ENCODE data around the gene SRP14.
A peak's percentile ranks its signal among the peaks of the same experiment; 100 is the strongest.

The SRP14 gene

DNA sequence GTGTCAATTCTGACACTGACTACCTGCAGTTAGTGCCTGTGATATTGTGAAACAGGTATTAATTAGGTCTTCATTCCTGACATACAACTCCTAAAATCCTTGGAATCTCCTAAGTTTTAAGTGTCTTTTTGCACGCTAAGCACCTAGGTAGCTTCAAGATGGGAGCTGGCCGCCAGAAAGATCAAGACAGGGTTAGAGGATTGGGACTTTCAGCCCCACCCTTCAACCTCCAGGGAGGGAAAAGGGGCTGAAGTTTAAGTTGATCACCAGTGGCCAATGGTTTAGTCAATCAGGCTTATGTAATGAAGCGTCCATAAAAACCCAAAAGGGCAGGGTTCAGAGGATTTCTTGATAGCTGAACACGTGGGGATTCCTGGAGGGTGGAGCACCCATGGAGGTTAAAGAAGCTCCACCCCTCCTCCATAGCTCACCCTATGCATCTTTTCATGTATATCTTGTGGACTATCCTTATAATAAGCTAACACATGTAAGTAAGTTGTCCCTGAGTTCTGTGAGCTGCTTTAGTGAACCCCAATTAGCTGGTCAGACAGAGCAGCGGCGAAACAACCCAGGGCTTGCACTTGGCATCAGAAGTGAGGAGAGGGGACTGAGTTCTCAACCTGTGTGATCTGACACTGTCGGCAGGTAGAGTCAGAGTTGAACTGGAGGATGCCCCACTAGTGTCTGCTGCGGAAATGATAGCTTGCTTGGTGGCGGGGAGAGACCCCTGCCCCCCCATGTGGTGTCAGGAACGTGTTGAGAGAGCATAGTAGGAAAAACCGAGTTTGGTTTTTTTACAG lies 12.8 kb upstream of the SRP14 start:
- Mint-ChIP-seq H3K4me1 (ENCODE audit: low read depth in 2 of 2) (peaks cover 54 to 65% of the 10 kb centered on the region in 2 donors), H3K4me3 (no peak overlapping the region), H3K27ac (peak overlapping the region in 1 of 2 donors; percentile 92), H3K36me3 (ENCODE audit: insufficient read depth) (peaks cover 15% of the 10 kb centered on the region), H3K27me3 (no peaks in the 10 kb centered on the region), H3K9me3 (no peaks in the 10 kb centered on the region)
- DNase-seq (no peak), ATAC-seq (replicated peaks) (no peak)

DNA sequence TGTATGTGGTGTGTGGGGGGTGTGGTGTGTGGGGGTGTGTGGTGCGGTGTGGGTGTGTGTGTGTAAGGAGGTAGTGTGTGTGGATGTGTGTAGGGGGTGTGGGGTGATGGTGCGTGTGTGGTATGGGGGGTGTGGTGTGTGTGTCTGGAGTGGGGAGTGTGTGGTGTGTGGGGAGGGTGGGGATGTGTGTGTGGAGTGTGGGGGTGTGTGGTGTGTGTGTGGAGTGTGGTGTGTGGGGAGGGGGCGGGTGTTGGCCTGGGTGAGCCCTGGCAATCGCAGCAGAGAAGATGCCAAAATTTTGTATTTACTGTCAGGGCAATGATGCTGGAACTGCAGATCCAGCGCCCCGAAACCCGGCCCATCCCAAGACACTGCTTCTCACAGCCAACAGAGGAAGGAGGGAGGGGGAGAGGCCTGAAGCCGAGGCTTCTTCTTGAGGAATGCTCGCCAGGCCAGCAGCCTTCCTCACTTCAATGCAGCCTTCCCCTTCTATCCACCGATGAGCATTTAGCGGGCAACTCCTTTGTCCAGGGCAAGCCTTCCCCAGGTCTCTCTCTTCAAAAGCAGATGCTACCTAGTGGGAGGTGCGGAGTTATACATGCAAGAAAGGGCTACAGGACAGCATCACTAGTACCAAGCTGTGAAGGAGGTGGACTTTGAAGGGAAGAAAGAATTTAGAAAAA lies 11.9 kb upstream of the SRP14 start:
- H3K27me3 Mint-ChIP-seq: no peaks in the 10 kb centered on the region
- H3K9me3 Mint-ChIP-seq: no peaks in the 10 kb centered on the region
- no peak for DNase-seq
- H3K27ac Mint-ChIP-seq: peak overlapping the region; percentile 38 to 92
- H3K4me1 Mint-ChIP-seq (ENCODE audit: low read depth in 2 of 2): peaks cover 54 to 65% of the 10 kb centered on the region in 2 donors
- peak; percentile 24 for ATAC-seq (replicated peaks)
- H3K4me3 Mint-ChIP-seq: no peak overlapping the region
- peaks cover 15% of the 10 kb centered on the region for H3K36me3 Mint-ChIP-seq (ENCODE audit: insufficient read depth)

DNA sequence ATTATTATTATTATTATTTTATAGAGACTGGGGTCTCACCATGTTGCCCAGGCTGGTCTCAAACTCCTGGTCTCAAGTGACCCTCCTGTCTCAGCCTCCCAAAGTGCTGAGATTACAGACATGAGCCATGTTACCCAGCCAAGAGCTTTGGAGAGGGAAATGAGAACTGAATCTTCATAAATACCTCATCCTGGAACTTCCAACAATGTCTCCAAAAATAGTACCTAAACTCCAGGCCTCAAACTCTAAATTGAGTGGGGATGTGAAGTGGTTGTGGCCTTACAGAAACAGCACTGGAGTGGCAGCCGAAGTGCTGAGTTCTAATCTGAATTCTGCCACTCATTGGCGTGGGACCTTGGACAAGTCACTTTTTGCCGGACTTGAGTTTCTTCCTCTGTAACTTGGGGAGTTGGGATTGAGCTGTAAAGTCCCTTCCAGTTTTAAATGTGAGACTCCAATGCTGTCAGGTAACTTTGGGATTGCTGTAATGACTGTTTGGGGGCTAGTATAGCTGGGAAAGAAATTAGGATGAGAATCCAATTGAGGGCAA lies 10.0 kb upstream of the SRP14 start:
- H3K4me1 Mint-ChIP-seq (ENCODE audit: low read depth in 2 of 2): peaks cover 47 to 57% of the 10 kb centered on the region in 2 donors
- no peak for DNase-seq
- H3K27ac Mint-ChIP-seq: peak overlapping the region; percentile 89 to 94
- H3K9me3 Mint-ChIP-seq: no peaks in the 10 kb centered on the region
- H3K36me3 Mint-ChIP-seq (ENCODE audit: insufficient read depth): peaks cover 15% of the 10 kb centered on the region
- H3K27me3 Mint-ChIP-seq: no peaks in the 10 kb centered on the region
- no peak for ATAC-seq (replicated peaks)
- peak overlapping the region; percentile 62 to 71 for H3K4me3 Mint-ChIP-seq

DNA sequence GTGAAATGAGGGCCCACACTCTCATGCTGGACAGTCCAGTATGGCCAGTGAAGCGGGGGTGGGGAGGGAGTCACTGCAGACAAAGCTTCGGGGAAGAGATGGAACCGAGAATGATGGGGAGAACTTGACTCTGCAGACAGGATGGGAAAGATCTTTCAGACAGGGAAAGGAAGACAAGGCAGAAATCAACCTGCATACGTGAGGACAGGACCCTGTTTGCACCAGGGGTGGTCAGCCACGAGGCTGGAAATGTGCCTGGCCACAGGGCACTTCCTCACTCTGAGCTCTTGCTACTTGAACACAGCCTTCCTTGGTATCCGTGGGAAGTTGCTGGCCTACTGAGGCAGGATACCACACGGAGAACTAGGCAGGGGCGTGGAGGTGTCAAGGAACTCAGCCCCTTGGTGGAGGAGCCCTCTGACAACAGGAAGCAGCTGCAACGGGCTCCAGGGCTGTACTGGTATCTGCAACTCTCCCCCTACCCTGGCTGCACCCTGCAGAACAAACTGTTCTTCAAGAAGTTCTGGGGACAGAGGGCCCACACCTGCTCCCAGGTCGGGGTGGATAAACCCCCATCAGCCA lies 9.3 kb upstream of the SRP14 start:
- H3K27ac Mint-ChIP-seq: peak overlapping the region; percentile 89 to 94
- H3K4me1 Mint-ChIP-seq (ENCODE audit: low read depth in 2 of 2): peaks cover 41 to 51% of the 10 kb centered on the region in 2 donors
- H3K27me3 Mint-ChIP-seq: no peaks in the 10 kb centered on the region
- peak overlapping the region; percentile 62 to 71 for H3K4me3 Mint-ChIP-seq
- ATAC-seq (replicated peaks) (peak; percentile 28), DNase-seq (no peak)
- no peaks in the 10 kb centered on the region for H3K9me3 Mint-ChIP-seq
- peaks cover 15% of the 10 kb centered on the region for H3K36me3 Mint-ChIP-seq (ENCODE audit: insufficient read depth)

DNA sequence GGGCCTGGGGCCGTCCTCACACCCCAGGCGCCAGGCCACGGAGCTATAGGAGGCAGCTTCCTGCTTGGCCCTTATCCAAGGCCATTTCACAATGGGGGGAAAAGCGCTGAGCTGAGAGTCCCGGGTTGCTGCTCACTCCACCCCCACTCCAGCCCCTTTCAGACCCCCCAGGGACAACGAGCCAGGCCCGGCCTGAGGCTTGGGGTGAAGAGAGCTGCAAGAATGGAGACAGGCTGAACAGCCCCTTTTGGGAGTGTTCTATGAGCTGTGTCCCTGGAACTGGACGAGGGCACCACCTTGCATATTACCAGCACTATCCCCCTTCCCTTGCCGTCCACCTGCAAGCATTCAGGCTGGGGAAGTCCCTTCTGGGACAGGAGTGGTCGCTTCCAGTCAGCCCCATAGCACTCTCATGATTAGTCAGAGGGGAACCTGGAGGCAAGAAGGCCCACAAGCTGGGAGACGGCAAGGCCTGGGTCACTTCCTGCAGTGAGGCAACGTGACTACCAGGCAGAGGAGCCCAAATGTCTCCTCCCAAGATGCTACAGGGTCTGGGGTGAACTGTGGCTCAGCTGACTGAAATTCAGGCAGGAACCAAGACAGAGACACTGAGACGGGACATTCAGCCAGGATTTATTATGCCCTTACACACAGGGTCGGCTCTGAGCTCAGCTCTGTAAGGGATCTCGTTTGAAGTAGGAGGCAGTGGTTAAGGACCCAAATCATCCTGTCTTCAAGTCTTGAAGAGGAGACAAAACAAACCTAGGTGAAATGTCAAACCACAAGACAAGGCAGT lies 8.6 kb upstream of the SRP14 start:
- Mint-ChIP-seq H3K9me3 (no peaks in the 10 kb centered on the region), H3K4me3 (peak overlapping the region; percentile 62 to 71), H3K4me1 (ENCODE audit: low read depth in 2 of 2) (peaks cover 41 to 45% of the 10 kb centered on the region in 2 donors), H3K27ac (peak overlapping the region; percentile 89 to 94), H3K36me3 (ENCODE audit: insufficient read depth) (peaks cover 17% of the 10 kb centered on the region), H3K27me3 (no peaks in the 10 kb centered on the region)
- ATAC-seq (replicated peaks): peak; percentile 49
- peak in 1 of 3 experiments; percentile 12 for DNase-seq

DNA sequence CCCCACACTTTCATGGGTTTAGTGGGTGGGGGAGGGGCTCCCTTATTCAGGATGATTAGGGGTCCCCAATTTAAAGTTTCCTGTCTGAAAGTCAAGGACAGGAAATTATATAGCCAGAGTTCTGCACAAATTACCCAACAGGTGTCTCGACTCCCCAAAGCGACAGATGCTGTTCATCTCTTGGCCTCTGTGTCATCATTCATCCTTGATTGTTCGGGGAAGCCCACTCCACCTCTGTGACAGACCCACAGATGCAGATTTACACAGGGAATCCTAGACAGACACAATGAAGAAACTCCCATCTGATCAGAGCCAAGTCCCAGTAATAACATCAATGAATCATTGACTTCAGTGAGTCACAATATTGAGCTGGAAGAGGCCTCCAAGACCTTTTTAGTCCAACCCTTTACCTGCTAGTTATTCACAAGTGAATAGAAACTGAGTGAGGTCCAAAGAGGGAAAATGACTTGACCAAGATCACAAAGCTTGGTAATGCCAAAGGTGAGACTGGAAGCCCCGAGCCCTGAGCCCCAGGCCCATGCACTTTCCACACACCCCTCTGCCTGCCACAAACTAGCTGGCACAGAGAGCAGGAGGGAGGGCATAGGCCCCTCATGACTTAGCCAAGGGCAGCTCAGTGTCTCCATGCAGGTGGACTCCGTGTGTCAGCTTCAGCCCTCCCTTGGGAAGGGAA lies 7.9 kb upstream of the SRP14 start:
- Mint-ChIP-seq H3K27ac (peak overlapping the region; percentile 89 to 94), H3K4me1 (ENCODE audit: low read depth in 2 of 2) (peaks cover 41 to 45% of the 10 kb centered on the region in 2 donors), H3K4me3 (peak overlapping the region in 1 of 2 donors; percentile 33), H3K36me3 (ENCODE audit: insufficient read depth) (peaks cover 17% of the 10 kb centered on the region), H3K27me3 (no peaks in the 10 kb centered on the region), H3K9me3 (no peaks in the 10 kb centered on the region)
- DNase-seq (no peak), ATAC-seq (replicated peaks) (no peak)

DNA sequence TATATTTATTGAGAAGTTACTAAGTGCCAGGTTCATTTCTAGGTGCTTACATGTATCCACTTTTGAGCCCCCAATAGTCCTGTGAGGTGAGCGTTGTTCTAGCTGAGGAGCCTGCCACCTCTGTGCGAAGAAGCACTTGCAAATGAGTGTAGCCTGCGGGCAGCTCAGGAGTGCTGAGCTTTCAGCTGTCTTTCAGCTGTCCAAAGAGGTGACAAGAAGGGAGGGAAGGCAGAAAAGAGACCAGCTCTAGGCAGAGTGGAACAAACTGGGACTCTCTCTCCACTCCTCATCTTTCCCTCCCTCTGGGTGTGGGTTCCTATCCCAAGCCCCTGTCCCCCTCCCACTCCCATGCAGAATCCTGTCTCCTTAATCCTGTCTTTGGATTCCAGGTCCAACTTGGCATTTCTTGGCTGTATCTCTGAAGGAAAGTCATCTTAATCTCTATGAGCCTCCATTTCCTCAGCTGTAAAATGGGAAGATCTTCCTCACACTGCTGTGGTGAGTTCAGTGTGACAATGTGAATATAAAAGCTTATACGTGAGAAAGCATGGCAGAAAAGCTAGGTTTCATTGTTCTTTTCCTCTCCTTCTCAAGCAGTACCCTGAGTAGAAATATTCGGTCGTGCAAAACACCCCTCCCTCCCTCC lies 6.7 kb upstream of the SRP14 start:
- H3K4me1 Mint-ChIP-seq (ENCODE audit: low read depth in 2 of 2): peaks cover 37 to 39% of the 10 kb centered on the region in 2 donors
- H3K36me3 Mint-ChIP-seq (ENCODE audit: insufficient read depth): peaks cover 13% of the 10 kb centered on the region
- H3K9me3 Mint-ChIP-seq: no peaks in the 10 kb centered on the region
- peak overlapping the region; percentile 86 to 87 for H3K27ac Mint-ChIP-seq
- DNase-seq (no peak), ATAC-seq (replicated peaks) (no peak)
- H3K27me3 Mint-ChIP-seq: no peaks in the 10 kb centered on the region
- peak overlapping the region; percentile 70 to 77 for H3K4me3 Mint-ChIP-seq

DNA sequence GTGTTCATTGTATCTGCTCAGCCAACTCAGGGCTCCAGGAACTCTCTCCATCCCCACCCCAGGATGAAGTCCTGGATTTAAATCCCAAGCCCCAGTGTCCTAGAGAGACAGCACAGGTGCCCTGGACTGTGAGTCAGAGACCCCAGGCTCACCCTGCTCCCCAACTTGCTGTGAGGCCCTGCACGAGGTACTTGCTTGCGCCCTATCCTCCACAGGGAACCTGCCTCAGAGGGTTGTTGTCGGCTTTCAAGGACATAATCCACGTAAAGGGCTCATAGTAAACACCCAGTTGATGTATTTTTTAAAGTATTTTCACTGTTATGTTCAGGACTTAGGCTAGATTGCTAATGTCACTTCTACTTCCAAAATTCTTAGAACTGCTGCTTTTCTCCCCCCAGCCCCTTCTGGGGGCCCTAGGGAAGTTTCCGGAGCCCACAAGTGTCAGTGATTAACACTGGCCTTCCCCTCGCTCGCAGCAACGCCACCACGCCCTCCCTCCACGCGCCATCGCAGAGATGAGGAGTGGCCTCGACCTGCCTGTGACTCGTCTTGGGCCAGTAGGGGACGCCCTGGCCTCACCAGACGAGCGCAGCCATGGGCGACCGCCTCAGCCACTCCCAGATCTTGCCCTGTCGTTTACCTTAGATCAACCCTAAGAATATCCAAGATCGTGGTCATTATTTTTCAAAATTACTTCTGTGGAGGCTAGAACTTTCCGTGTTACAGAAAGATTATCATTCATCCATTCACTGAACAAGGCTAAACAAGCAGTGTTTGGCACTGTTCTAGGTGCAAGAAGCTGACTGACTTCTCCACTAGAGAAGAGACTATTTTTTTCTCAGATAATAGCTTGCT lies 6.0 kb upstream of the SRP14 start:
- no peaks in the 10 kb centered on the region for H3K27me3 Mint-ChIP-seq
- peak overlapping the region; percentile 70 to 77 for H3K4me3 Mint-ChIP-seq
- H3K27ac Mint-ChIP-seq: peak overlapping the region; percentile 86 to 87
- peaks cover 39 to 42% of the 10 kb centered on the region in 2 donors for H3K4me1 Mint-ChIP-seq (ENCODE audit: low read depth in 2 of 2)
- H3K36me3 Mint-ChIP-seq (ENCODE audit: insufficient read depth): peaks cover 12% of the 10 kb centered on the region
- ATAC-seq (replicated peaks) (peak; percentile 90), DNase-seq (peak; percentile 75 to 79 (median 76))
- H3K9me3 Mint-ChIP-seq: no peaks in the 10 kb centered on the region

DNA sequence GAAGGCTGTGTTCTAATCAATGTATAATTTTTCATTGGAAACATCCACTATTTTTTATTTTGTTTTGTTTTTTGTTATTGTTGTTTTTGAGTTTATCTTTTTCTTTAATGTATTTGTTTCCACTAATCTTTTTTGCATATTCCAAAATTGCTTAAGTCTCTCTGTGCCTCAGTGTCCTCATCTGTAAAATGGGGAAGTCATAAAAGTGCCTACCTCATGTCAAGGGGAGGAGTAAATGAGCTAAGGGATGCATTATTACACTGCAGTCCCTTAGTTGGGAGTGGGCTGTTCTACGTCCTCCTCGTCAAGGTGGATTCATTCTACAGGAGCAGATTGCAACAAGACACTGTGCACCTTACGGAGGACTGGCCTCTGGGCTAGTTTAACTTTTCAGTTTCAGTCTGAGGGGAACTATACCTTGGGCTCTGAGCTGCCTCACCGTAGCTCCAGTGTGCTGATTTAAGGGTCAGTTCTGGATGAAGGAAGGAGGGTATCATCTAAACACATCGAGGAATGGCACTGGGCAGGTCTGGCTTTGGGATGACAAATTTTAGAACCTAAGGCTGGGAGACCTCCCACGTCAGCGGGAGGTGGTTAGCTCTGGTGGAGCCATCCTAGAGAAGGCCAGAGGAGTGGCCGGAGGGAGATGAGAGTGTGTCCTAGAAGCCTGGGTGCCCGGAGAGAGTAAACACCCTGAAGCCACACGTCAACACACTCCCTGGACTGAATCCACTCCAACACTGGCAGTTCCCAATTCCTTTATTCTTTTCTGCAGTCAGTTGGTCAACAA lies 5.1 kb upstream of the SRP14 start:
- Mint-ChIP-seq H3K36me3 (ENCODE audit: insufficient read depth) (peaks cover 18% of the 10 kb centered on the region), H3K27me3 (no peaks in the 10 kb centered on the region), H3K4me3 (no peak overlapping the region)

DNA sequence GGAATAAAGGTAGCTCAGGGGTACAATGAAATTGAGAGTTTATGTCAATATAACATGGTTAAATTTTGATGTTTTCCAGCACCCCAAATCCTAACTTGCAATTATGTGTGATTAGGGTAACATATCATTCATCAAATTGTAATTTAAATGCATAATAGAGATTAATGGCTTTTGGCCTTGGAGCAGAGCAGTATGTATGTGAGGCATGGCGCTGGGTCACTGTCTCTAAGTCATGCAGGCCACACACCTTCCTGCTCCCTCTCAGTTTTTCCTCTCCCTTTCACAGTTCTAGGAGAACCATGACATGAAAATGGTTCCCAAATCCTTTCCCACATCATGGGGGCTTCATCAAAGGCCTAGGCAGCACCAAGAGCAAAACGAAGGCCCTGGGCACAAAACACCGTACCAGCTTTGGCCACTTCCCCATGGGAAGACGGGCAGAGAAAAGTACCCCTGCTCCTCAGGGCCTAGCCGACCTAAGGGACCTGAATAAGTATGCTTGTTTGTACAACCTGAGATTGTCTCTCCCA lies 3.9 kb upstream of the SRP14 start:
- no peak for DNase-seq
- Mint-ChIP-seq H3K9me3 (no peaks in the 10 kb centered on the region), H3K27me3 (no peaks in the 10 kb centered on the region), H3K36me3 (ENCODE audit: insufficient read depth) (peaks cover 24% of the 10 kb centered on the region), H3K4me1 (ENCODE audit: low read depth in 2 of 2) (peaks cover 33 to 36% of the 10 kb centered on the region in 2 donors), H3K27ac (peak overlapping the region in 1 of 2 donors; percentile 31), H3K4me3 (no peak overlapping the region)
- ATAC-seq (replicated peaks): no peak

More for the DNA sequence above, 5.1 kb upstream of the SRP14 start:
- no peak for DNase-seq
- Mint-ChIP-seq H3K27ac (no peak overlapping the region), H3K4me1 (ENCODE audit: low read depth in 2 of 2) (peaks cover 34 to 39% of the 10 kb centered on the region in 2 donors), H3K9me3 (no peaks in the 10 kb centered on the region)
- no peak for ATAC-seq (replicated peaks)

DNA sequence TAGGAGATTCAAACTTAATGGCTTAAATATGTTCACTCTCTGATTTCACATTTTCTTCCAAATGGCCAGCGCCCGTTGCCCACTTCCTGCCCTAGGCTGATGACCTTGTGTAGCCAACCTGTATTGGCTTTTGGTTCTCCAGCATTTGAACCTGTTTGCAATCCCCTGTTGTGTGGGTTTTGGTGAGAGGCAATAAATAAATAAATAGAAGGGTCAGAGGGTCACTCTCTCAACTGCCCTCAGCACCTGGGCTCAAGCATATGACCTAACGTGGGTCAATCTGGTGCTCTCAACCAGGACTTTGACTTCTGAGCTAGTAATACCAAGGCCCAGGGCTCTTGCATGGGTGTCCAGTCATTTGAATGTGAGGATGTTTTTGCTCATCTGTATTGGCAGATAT lies 1.8 kb upstream of the SRP14 start:
- Mint-ChIP-seq H3K27ac (peak overlapping the region; percentile 99), H3K9me3 (no peaks in the 10 kb centered on the region), H3K4me3 (peak overlapping the region; percentile 99), H3K36me3 (ENCODE audit: insufficient read depth) (peaks cover 42% of the 10 kb centered on the region), H3K27me3 (no peaks in the 10 kb centered on the region), H3K4me1 (ENCODE audit: low read depth in 2 of 2) (peaks cover 37 to 46% of the 10 kb centered on the region in 2 donors)
- DNase-seq (no peak), ATAC-seq (replicated peaks) (no peak)

All from effector memory CD8-positive, alpha-beta T cell (primary cell).